HepG2 (cell line): ENCODE measurements around the gene SYCP2L. TPM values are rescaled to one million over a fixed set of nuclear protein-coding genes. Genes with fewer than 3 reads are reported as not detected.

Experiments used
- BHLHE40 ChIP-seq: IDR thresholded peaks from 2 replicates; pipeline ENCODE4 v1.6.1; 2011; ENCODE audit warnings: low read length, improper control_type of control experiment
- BRCA1 ChIP-seq: sonication (generic); formaldehyde crosslinking; IDR thresholded peaks from 2 replicates; pipeline ENCODE4 v1.4.0; 2020; ENCODE audit warnings: missing genetic modification reagents
- HNRNPK ChIP-seq: fragments of 200-400 bp; formaldehyde crosslinking; IDR thresholded peaks from 2 replicates; pipeline ENCODE4 v1.6.1; 2018; ENCODE audit warnings: low read length, low read depth, moderate library complexity, mild to moderate bottlenecking; ENCODE audit not compliant: poor library complexity, severe bottlenecking
- HOXA7 ChIP-seq: sonication (generic); formaldehyde crosslinking; IDR thresholded peaks from 2 replicates; pipeline ENCODE4 v1.8.1; 2022; ENCODE audit warnings: mild to moderate bottlenecking, missing genetic modification reagents, moderate library complexity
- NFYB ChIP-seq: sonication (generic); formaldehyde crosslinking; IDR thresholded peaks from 2 replicates; pipeline ENCODE4 v1.4.0; 2020; ENCODE audit warnings: missing genetic modification reagents
- TBP ChIP-seq: sonication (generic); formaldehyde crosslinking; IDR thresholded peaks from 2 replicates; pipeline ENCODE4 v1.5.0; 2020; ENCODE audit warnings: missing genetic modification reagents
- ZBTB38 ChIP-seq: sonication (generic); formaldehyde crosslinking; IDR thresholded peaks from 2 replicates; pipeline ENCODE4 v1.5.1; 2020; ENCODE audit warnings: mild to moderate bottlenecking, missing genetic modification reagents
- ZBTB40 ChIP-seq, 2 experiments: fragments of 450-650 bp in 1 of 2; sonication (generic) in 1 of 2; formaldehyde crosslinking in 1 of 2; IDR thresholded peaks; 2 replicates each; pipeline versions ENCODE4 v1.6.1 to v1.8.0; 2016 to 2022; ENCODE audit warnings: antibody characterized with exemption in 1 of 2, mild to moderate bottlenecking in 1 of 2, missing genetic modification reagents in 1 of 2
- ZBTB49 ChIP-seq: sonication (generic); formaldehyde crosslinking; IDR thresholded peaks from 2 replicates; pipeline ENCODE4 v1.4.0; 2020; ENCODE audit warnings: missing genetic modification reagents, borderline replicate concordance
- ZNF18 ChIP-seq: sonication (generic); formaldehyde crosslinking; IDR thresholded peaks from 2 replicates; pipeline ENCODE4 v1.8.0; 2022; ENCODE audit warnings: mild to moderate bottlenecking, missing genetic modification reagents; ENCODE audit not compliant: insufficient replicate concordance
- ZNF383 ChIP-seq: sonication (generic); formaldehyde crosslinking; IDR thresholded peaks from 2 replicates; pipeline ENCODE4 v1.4.0; 2020; ENCODE audit warnings: missing genetic modification reagents, mild to moderate bottlenecking, borderline replicate concordance
- ZNF597 ChIP-seq: sonication (generic); formaldehyde crosslinking; IDR thresholded peaks from 2 replicates; pipeline ENCODE4 v1.5.0; 2020; ENCODE audit warnings: missing genetic modification reagents
- ZNF614 ChIP-seq: IDR thresholded peaks from 2 replicates; pipeline ENCODE4 v1.6.1; 2018; ENCODE audit warnings: missing biosample characterization, missing genetic modification reagents, inconsistent platforms, borderline replicate concordance
- ZNF746 ChIP-seq: sonication (generic); formaldehyde crosslinking; IDR thresholded peaks from 2 replicates; pipeline ENCODE4 v1.8.0; 2022; ENCODE audit warnings: mild to moderate bottlenecking, missing genetic modification reagents
- polyA plus RNA-seq, 8 experiments: library from polyadenylated mRNA; depleted of rRNA in 3 of 8; stranded (reverse) in 7 of 8; unstranded in 1 of 8; fragments of >200 nt; fragmentation: Illumina TruSeq in 4 of 8; extraction: Trizol in 4 of 8; gene quantifications; 2 replicates each; pipeline versions ENCODE4 v1.2.1 to v1.2.3, GENCODE V29; 2011 to 2016; ENCODE audit warnings: low read depth in 4 of 8, missing spikeins in 1 of 8, mixed read lengths in 1 of 8; ENCODE audit not compliant: insufficient read depth in 1 of 8
- total RNA-seq, 5 experiments: library from RNA; depleted of rRNA; stranded (reverse); fragments of >200 nt; fragmentation: Illumina TruSeq; extraction: Trizol; gene quantifications; 2 replicates each; pipeline ENCODE4 v1.2.3, GENCODE V29; 2016; ENCODE audit warnings: low read depth in 1 of 5

The SYCP2L gene
- total and polyA plus RNA-seq, 2 of the 13 experiments (the other 11 are each of a cell fraction or from before 2014, with no cell fraction given), result 0.22 to 0.54 TPM

- TF ChIP-seq ZNF18 (no peak), HNRNPK (no peak), BHLHE40 (peak; percentile 71), ZNF746 (CRISPR knock-in tag) (peak; percentile 74; the same call in 1 of the 2 replicates), ZBTB38 (CRISPR knock-in tag) (0 out of 2 replicates have a peak, but pooled peaks have one; percentile 35), NFYB (CRISPR knock-in tag) (no peak), ZNF383 (CRISPR knock-in tag) (no peak), BRCA1 (CRISPR knock-in tag) (0 out of 2 replicates have a peak, but pooled peaks have one; percentile 44), ZBTB40 (IDR thresholded peaks at IDR 0.05) (no peak), ZBTB40 (CRISPR knock-in tag; IDR thresholded peaks at IDR 0.05) (peak; percentile 46; the same call in 1 of the 2 replicates), ZNF614 (CRISPR knock-in tag) (peak; percentile 76; the same call in 1 of the 2 replicates), ZNF597 (CRISPR knock-in tag) (no peak), HOXA7 (no peak), ZBTB49 (CRISPR knock-in tag) (no peak), TBP (CRISPR knock-in tag) (no peak)
Observed at GRCh38 chr6:10957414-10957886, 70.6 kb downstream of the SYCP2L start (continued).
